ENCODE data around the gene HBG1.

HBG1 gene

DNA sequence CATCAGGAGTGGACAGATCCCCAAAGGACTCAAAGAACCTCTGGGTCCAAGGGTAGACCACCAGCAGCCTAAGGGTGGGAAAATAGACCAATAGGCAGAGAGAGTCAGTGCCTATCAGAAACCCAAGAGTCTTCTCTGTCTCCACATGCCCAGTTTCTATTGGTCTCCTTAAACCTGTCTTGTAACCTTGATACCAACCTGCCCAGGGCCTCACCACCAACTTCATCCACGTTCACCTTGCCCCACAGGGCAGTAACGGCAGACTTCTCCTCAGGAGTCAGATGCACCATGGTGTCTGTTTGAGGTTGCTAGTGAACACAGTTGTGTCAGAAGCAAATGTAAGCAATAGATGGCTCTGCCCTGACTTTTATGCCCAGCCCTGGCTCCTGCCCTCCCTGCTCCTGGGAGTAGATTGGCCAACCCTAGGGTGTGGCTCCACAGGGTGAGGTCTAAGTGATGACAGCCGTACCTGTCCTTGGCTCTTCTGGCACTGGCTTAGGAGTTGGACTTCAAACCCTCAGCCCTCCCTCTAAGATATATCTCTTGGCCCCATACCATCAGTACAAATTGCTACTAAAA lies 22.8 kb downstream of the HBG1 start, which contains the start of gene HBB:
Gene HBB, minus strand, starts transcription at position 340 of the 579 bp plus-strand sequence. Its CDS starts 50 bp downstream, at position 290.
- no peak for DNase-seq (ENCODE audit: low spot score)

DNA sequence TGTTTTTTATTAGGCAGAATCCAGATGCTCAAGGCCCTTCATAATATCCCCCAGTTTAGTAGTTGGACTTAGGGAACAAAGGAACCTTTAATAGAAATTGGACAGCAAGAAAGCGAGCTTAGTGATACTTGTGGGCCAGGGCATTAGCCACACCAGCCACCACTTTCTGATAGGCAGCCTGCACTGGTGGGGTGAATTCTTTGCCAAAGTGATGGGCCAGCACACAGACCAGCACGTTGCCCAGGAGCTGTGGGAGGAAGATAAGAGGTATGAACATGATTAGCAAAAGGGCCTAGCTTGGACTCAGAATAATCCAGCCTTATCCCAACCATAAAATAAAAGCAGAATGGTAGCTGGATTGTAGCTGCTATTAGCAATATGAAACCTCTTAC lies 24.2 kb downstream of the HBG1 start:
- DNase-seq (ENCODE audit: low spot score): no peak

DNA sequence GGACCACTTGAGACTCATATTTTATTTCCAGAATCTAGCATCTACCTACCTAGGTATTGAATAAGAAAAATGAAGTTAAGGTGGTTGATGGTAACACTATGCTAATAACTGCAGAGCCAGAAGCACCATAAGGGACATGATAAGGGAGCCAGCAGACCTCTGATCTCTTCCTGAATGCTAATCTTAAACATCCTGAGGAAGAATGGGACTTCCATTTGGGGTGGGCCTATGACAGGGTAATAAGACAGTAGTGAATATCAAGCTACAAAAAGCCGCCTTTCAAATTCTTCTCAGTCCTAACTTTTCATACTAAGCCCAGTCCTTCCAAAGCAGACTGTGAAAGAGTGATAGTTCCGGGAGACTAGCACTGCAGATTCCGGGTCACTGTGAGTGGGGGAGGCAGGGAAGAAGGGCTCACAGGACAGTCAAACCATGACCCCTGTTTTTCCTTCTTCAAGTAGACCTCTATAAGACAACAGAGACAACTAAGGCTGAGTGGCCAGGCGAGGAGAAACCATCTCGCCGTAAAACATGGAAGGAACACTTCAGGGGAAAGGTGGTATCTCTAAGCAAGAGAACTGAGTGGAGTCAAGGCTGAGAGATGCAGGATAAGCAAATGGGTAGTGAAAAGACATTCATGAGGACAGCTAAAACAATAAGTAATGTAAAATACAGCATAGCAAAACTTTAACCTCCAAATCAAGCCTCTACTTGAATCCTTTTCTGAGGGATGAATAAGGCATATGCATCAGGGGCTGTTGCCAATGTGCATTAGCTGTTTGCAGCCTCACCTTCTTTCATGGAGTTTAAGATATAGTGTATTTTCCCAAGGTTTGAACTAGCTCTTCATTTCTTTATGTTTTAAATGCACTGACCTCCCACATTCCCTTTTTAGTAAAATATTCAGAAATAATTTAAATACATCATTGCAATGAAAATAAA lies 24.8 kb downstream of the HBG1 start:
- no peak for DNase-seq (ENCODE audit: low spot score)

DNA sequence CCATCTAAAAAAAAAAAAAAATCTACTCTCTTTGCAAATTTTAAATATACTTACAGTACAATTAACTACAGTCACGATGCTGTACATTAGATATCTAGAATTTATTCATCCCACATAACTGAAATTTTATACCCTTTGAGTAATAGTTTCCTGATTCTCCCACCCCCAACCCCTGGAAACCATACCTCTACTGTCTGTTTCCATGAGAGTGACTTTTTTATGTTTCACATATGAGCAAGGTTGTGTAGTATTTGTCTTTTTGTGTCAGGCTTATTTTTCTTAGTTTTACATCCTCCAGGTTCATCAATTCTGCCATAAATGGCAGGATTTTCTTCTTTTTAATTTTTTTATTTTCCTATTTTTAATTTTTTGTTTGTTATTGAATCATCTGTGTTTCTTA lies 26.0 kb downstream of the HBG1 start:
- no peak for DNase-seq (ENCODE audit: low spot score)

DNA sequence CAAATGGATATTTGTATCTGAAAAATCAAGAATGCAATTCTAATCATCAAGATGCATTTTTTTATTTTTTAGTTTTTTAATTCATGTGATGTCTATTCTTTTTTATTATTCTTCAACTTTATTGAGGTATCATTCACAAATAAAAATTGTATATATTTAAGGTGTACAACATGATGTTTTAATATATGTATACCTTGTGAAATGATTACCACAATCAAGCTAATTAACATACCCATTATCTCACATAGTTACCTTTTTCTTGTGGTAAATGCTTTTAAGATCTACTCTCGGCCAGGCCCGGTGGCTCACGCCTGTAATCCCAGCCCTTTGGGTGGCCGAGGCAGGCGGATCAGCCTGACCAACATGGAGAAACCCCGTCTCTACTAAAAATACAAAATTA lies 26.5 kb downstream of the HBG1 start:
- no peak for DNase-seq (ENCODE audit: low spot score)

DNA sequence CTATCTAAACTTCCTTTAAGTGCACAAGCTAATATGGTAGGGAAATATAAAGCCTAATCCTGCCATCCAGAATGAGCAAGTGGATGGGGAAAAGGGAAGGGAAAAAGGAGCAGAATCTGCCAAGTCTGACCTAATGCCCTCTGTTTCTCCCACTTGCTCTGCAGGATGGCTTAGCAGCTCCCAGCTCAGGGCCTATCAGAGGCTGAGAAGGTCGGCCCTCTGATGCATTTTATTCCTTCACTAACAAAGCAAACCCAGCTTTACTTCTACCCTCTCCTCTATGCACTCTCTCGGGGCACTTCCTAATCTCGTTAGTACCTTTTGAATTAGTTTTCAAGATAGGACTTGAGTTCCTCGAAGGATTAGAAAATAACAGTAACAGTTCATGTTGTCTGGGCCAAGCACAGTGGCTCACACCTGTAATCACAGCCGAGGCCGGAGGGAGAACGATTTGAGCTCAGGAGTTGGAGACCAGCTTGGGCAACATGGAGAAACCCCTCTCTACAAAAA lies 39.2 kb downstream of the HBG1 start:
- DNase-seq (ENCODE audit: low spot score): no peak

DNA sequence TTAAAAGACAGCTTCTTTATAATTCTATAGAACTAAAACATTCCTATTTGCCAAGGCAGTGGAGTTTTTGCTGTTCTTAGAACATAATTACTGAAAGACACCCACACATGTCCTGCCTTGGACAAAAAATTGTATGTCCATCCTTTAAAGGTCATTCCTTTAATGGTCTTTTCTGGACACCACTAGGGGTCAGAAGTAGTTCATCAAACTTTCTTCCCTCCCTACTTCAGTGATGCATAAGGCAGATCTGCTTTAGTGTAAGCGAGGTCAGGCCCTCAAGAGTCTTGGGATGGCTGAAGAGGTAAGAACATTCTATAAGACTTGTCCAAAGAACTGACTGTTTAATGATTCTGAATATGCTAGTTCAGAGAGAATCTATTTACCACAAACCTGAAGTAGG lies 44.9 kb downstream of the HBG1 start:
- DNase-seq (ENCODE audit: low spot score): peak; percentile 73

DNA sequence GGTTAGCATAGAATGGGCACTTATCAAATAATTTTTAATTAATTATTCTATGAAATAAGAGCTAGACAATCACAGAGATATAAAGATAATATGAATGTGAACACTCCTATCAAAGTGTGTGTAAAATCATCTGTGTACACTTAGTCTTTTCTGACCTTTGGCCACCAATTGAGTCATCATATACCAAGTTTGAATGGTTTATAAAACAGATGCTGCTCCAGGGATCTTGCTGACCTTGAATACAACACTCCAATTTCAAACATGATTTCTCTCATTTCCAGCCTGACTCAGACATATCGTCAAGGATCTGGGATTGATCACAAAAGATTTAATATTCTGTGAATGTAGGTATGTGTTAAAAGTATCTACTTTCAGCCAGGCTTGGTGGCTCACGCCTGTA lies 46.3 kb downstream of the HBG1 start:
- DNase-seq (ENCODE audit: low spot score): no peak

DNA sequence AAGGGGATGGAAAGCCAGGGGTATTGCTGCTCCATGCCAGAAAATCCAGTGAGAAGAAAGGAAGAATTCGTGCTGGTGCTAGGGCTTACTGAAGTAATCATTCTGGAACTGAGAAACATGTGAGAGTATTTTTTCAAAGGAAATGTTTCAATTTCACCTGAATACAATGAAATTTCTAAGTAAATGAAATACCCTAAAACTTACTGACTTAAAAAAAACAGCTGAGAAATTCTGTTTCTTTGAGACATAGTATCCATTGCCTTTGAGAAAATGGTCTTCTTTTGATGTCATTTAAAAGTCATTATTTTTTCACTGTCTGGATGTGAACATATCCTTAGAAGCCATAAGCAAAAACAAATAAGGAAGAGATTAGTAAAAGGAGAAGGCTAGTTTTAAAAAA lies 49.1 kb downstream of the HBG1 start, which contains the start of gene OR51V1:
Gene OR51V1, minus strand, starts transcription at position 101 of the 400 bp plus-strand sequence. Its CDS starts 0 bp downstream, at position 101.
- DNase-seq (ENCODE audit: low spot score): no peak

DNA sequence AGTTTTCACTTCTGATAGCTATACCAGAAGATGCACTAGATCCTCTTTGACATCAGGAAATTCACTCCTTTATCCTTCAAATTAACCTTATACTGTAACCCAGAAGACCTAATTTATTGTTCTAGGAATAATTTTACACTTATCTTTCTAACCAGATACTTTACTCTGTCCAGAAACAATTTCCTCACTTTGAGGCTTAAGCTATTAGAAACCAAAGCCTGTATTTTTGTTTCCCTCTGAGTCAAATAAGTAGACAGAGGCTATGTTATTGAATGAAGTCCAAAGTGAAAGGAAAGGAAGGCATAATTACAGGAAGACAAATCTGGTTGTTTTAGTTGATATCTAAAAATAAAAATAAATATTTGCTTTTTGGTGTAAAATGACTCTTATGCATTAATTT lies 51.4 kb downstream of the HBG1 start:
- no peak for DNase-seq (ENCODE audit: low spot score)
